Measurements from ENCODE around the gene NQO2. TPM values are rescaled to one million over a fixed set of nuclear protein-coding genes. Genes with fewer than 3 reads are reported as not detected.
A peak's percentile ranks its signal among the peaks of the same experiment; 100 is the strongest.
"Not testable (repeated sequence)": the region's sequence is repeated elsewhere in the genome, so short reads cannot be mapped to it uniquely, and the experiment has no call there.

Gene NQO2
- polyA plus RNA-seq, 1 donor from 2014 or later: 33.2 TPM

GRCh38 chr6:3063340-3063732 is 63.6 kb downstream of the NQO2 start:
- not testable (repeated sequence) for H3K4me2 ChIP-seq (ENCODE audit: low read length); H3K36me3 ChIP-seq (ENCODE audit: insufficient read depth, low read length); H2AFZ ChIP-seq (ENCODE audit: low read depth, low read length); H3K27me3 ChIP-seq (ENCODE audit: insufficient read depth, low read depth, low read length); H4K20me1 ChIP-seq (ENCODE audit: insufficient read depth); H3K79me2 ChIP-seq (replicated peaks; ENCODE audit: insufficient read depth, low read length); H3F3A ChIP-seq (ENCODE audit: insufficient read depth, low read length, poor library complexity, severe bottlenecking); H3K9me2 ChIP-seq (ENCODE audit: insufficient read depth, low read length); H3K9me3 ChIP-seq (ENCODE audit: low read length); H3K27ac ChIP-seq (ENCODE audit: low read length)
- H3K9ac ChIP-seq (ENCODE audit: low read length): peak overlapping the region; percentile 78
- H3K4me3 ChIP-seq (ENCODE audit: low read length): peak overlapping the region; percentile 86

GRCh38 chr6:3063733-3064700 is 64.3 kb downstream of the NQO2 start:
- H3K27me3 ChIP-seq (ENCODE audit: insufficient read depth, low read depth, low read length): peaks cover 4% of the 10 kb centered on the region
- no peaks in the 10 kb centered on the region for H4K20me1 ChIP-seq (ENCODE audit: insufficient read depth)
- H3K9me3 ChIP-seq (ENCODE audit: low read length): no peaks in the 10 kb centered on the region
- H3K79me2 ChIP-seq (replicated peaks; ENCODE audit: insufficient read depth, low read length): no peaks in the 10 kb centered on the region
- TF ChIP-seq EZH2 (IDR thresholded peaks at IDR 0.05; ENCODE audit: borderline replicate concordance, insufficient read depth, low read length, poor library complexity, severe bottlenecking) (no peak), SMC3 (conservative IDR thresholded peaks at IDR 0.05; ENCODE audit: poor library complexity) (peak; percentile 26), EP300 (conservative IDR thresholded peaks at IDR 0.05; ENCODE audit: poor library complexity, severe bottlenecking) (peak; percentile 29), TAF1 (IDR thresholded peaks at IDR 0.05; ENCODE audit: low read depth) (no peak), RAD21 (conservative IDR thresholded peaks at IDR 0.05) (no peak), POLR2AphosphoS5 (IDR thresholded peaks at IDR 0.05) (peak; percentile 83), REST (IDR thresholded peaks at IDR 0.05; ENCODE audit: borderline replicate concordance) (no peak), CTCF (IDR thresholded peaks at IDR 0.05; ENCODE audit: poor library complexity, severe bottlenecking) (no peak)
- no peaks in the 10 kb centered on the region for H3F3A ChIP-seq (ENCODE audit: insufficient read depth, low read length, poor library complexity, severe bottlenecking)
- H2AFZ ChIP-seq (ENCODE audit: low read depth, low read length): no peak overlapping the region
- H3K9me2 ChIP-seq (ENCODE audit: insufficient read depth, low read length): no peaks in the 10 kb centered on the region
- peak overlapping the region; percentile 42 for H3K27ac ChIP-seq (ENCODE audit: low read length)
- H3K4me3 ChIP-seq (ENCODE audit: low read length): peak overlapping the region; percentile 86
- H3K4me2 ChIP-seq (ENCODE audit: low read length): peak overlapping the region; percentile 39
- no peaks in the 10 kb centered on the region for H3K36me3 ChIP-seq (ENCODE audit: insufficient read depth, low read length)
- H3K9ac ChIP-seq (ENCODE audit: low read length): peak overlapping the region; percentile 78

Measured in neural cell (in vitro differentiated cells).